H9 (cell line): ENCODE results near the gene FARP1. TPM values are rescaled to one million over a fixed set of nuclear protein-coding genes. Genes with fewer than 3 reads are reported as not detected.
A peak's percentile ranks its signal among the peaks of the same experiment; 100 is the strongest.

Source experiments
- DNase-seq: peaks from one replicate; pipeline ENCODE4 v3.0.0-alpha.2; 2017
- H2AFZ ChIP-seq: one replicate; pipeline ENCODE4 v1.6.1; 2013; ENCODE audit warnings: mild to moderate bottlenecking, low read length, control low read depth, moderate library complexity
- H2AK5ac ChIP-seq: 2 replicates; pipeline ENCODE4 v1.6.1; 2013; ENCODE audit warnings: low read length, control low read depth, mixed read lengths; ENCODE audit not compliant: insufficient read length
- H2BK120ac ChIP-seq: one replicate; pipeline ENCODE4 v1.6.1; 2013; ENCODE audit warnings: low read depth, mild to moderate bottlenecking, low read length, control low read depth, inconsistent platforms; ENCODE audit not compliant: poor library complexity, severe bottlenecking
- H2BK12ac ChIP-seq: 2 replicates; pipeline ENCODE4 v1.6.1; 2013; ENCODE audit warnings: low read length, control low read depth, mixed read lengths, low read depth; ENCODE audit not compliant: insufficient read length
- H2BK15ac ChIP-seq: 2 replicates; pipeline ENCODE4 v1.6.1; 2013; ENCODE audit warnings: low read depth, low read length, control low read depth
- H2BK20ac ChIP-seq: one replicate; pipeline ENCODE4 v1.6.1; 2013; ENCODE audit warnings: low read depth, mild to moderate bottlenecking, low read length, control low read depth, inconsistent platforms; ENCODE audit not compliant: poor library complexity, severe bottlenecking
- H2BK5ac ChIP-seq: 2 replicates; pipeline ENCODE4 v1.6.1; 2013; ENCODE audit warnings: low read length, control low read depth, mixed read lengths; ENCODE audit not compliant: insufficient read length
- H3K14ac ChIP-seq: 2 replicates; pipeline ENCODE4 v1.6.1; 2013; ENCODE audit warnings: low read length, control low read depth; ENCODE audit not compliant: insufficient read depth
- H3K18ac ChIP-seq: 2 replicates; pipeline ENCODE4 v1.6.1; 2013; ENCODE audit warnings: low read depth, mild to moderate bottlenecking, mixed read lengths, low read length, control low read depth; ENCODE audit not compliant: insufficient read length
- H3K23ac ChIP-seq: 2 replicates; pipeline ENCODE4 v1.6.1; 2013; ENCODE audit warnings: low read length, control low read depth, mixed read lengths, low read depth; ENCODE audit not compliant: insufficient read length
- H3K23me2 ChIP-seq: 2 replicates; pipeline ENCODE4 v1.6.1; 2013; ENCODE audit warnings: low read depth, mild to moderate bottlenecking, mixed read lengths, low read length, control low read depth; ENCODE audit not compliant: insufficient read length, poor library complexity, severe bottlenecking
- H3K27ac ChIP-seq: 2 replicates; pipeline ENCODE4 v1.5.1; 2013; ENCODE audit warnings: low read length, control low read depth, mixed read lengths, low read depth; ENCODE audit not compliant: insufficient read length
- H3K27me3 ChIP-seq: 2 replicates; pipeline ENCODE4 v1.6.1; 2013; ENCODE audit warnings: low read length, control low read depth, inconsistent platforms; ENCODE audit not compliant: insufficient read depth
- H3K4ac ChIP-seq: 2 replicates; pipeline ENCODE4 v1.6.1; 2013; ENCODE audit warnings: low read depth, mild to moderate bottlenecking, control low read depth, inconsistent platforms, low read length, moderate library complexity
- H3K4me1 ChIP-seq: 2 replicates; pipeline ENCODE4 v1.6.1; 2013; ENCODE audit warnings: low read length, control low read depth, inconsistent platforms; ENCODE audit not compliant: insufficient read depth
- H3K4me2 ChIP-seq: 2 replicates; pipeline ENCODE4 v1.6.1; 2013; ENCODE audit warnings: low read length, control low read depth, mixed read lengths; ENCODE audit not compliant: insufficient read length, insufficient read depth
- H3K56ac ChIP-seq: 2 replicates; pipeline ENCODE4 v1.6.1; 2013; ENCODE audit warnings: low read depth, mild to moderate bottlenecking, mixed read lengths, low read length, control low read depth; ENCODE audit not compliant: insufficient read length
- H3K79me1 ChIP-seq: 2 replicates; pipeline ENCODE4 v1.6.1; 2013; ENCODE audit warnings: low read depth, mild to moderate bottlenecking, moderate library complexity, low read length, control low read depth, inconsistent platforms; ENCODE audit not compliant: insufficient read depth, poor library complexity, severe bottlenecking
- H3K79me2 ChIP-seq: 2 replicates; pipeline ENCODE4 v1.6.1; 2013; ENCODE audit warnings: low read length, control low read depth, inconsistent platforms; ENCODE audit not compliant: insufficient read depth
- H3K9ac ChIP-seq: 2 replicates; pipeline ENCODE4 v1.6.1; 2013; ENCODE audit warnings: low read length, control low read depth, mixed read lengths; ENCODE audit not compliant: insufficient read length; ENCODE audit errors: extremely low read depth
- H3K9me3 ChIP-seq: one replicate; pipeline ENCODE4 v1.6.1; 2013; ENCODE audit warnings: low read depth, low read length, inconsistent platforms; ENCODE audit not compliant: control insufficient read depth
- H3T11ph ChIP-seq: one replicate; pipeline ENCODE4 v1.6.1; 2013; ENCODE audit warnings: mild to moderate bottlenecking, low read length, control low read depth, inconsistent platforms
- H4K20me1 ChIP-seq: one replicate; pipeline ENCODE4 v1.6.1; 2013; ENCODE audit not compliant: control insufficient read depth, insufficient read length, insufficient read depth
- H4K5ac ChIP-seq: 2 replicates; pipeline ENCODE4 v1.6.1; 2013; ENCODE audit warnings: low read depth, mild to moderate bottlenecking, mixed read lengths, low read length, control low read depth; ENCODE audit not compliant: insufficient read length
- H4K8ac ChIP-seq: replicated peaks from 2 replicates; pipeline ENCODE4 v1.6.1; 2013; ENCODE audit warnings: low read length, control low read depth, mixed read lengths, low read depth; ENCODE audit not compliant: insufficient read length
- H4K91ac ChIP-seq: 2 replicates; pipeline ENCODE4 v1.6.1; 2013; ENCODE audit warnings: low read depth, mild to moderate bottlenecking, moderate library complexity, mixed read lengths, low read length, control low read depth; ENCODE audit not compliant: insufficient read length
- H3K27ac Mint-ChIP-seq, 3 experiments: 2 replicates in 2 of 3; 3 replicates in 1 of 3; pipeline ENCODE4 v1.8.0; 2020 to 2021; ENCODE audit warnings: mixed read lengths in 3 of 3, mild to moderate bottlenecking in 1 of 3, moderate library complexity in 1 of 3
- H3K27me3 Mint-ChIP-seq: 2 replicates; pipeline ENCODE4 v1.8.0; 2021; ENCODE audit warnings: low read depth, mild to moderate bottlenecking, moderate library complexity, mixed read lengths
- H3K36me3 Mint-ChIP-seq, 3 experiments: 2 replicates in 2 of 3; 3 replicates in 1 of 3; pipeline ENCODE4 v1.8.0; 2020 to 2021; ENCODE audit warnings: low read depth in 3 of 3, mixed read lengths in 3 of 3; ENCODE audit not compliant: insufficient read depth in 1 of 3
- H3K4me1 Mint-ChIP-seq, 2 experiments: 2 replicates each; pipeline ENCODE4 v1.8.0; 2020; ENCODE audit warnings: mixed read lengths in 2 of 2
- H3K4me3 Mint-ChIP-seq, 2 experiments: 2 replicates in 1 of 2; 3 replicates in 1 of 2; pipeline ENCODE4 v1.8.0; 2020 to 2021; ENCODE audit warnings: mild to moderate bottlenecking in 2 of 2, mixed read lengths in 2 of 2, moderate library complexity in 1 of 2
- H3K9me3 Mint-ChIP-seq, 2 experiments: 2 replicates in 1 of 2; 3 replicates in 1 of 2; pipeline ENCODE4 v1.8.0; 2020; ENCODE audit warnings: mild to moderate bottlenecking in 2 of 2, mixed read lengths in 2 of 2, moderate library complexity in 1 of 2
- CTCF ChIP-seq: fragments of 200-600 bp; sonication (generic); conservative IDR thresholded peaks from 3 replicates; pipeline ENCODE4 v1.8.0; 2021; ENCODE audit warnings: antibody characterized with exemption, mild to moderate bottlenecking
- WGBS: extraction: QIAGEN DNeasy Blood & Tissue Kit; methylation state at CpG from one replicate; pipeline ENCODE4 v1.1.7; 2013; ENCODE audit warnings: missing lambda C conversion rate, low lambda C conversion rate, mixed read lengths; ENCODE audit not compliant: insufficient read length; ENCODE audit errors: extremely low coverage; 5-methylcytosine and 5-hydroxymethylcytosine counted together
- total RNA-seq: library from RNA; stranded (reverse); gene quantifications from 2 replicates; pipeline ENCODE4 v1.2.1, GENCODE V29; 2021

The FARP1 gene
- total RNA-seq, 1 experiment from 2014 or later: 95.9 TPM

GRCh38 chr13:98150832-98151479 lies 8.1 kb downstream of the FARP1 start:
- no peak overlapping the region for H3K56ac ChIP-seq
- no peak for TF ChIP-seq CTCF
- H3K14ac ChIP-seq: no peak overlapping the region
- Mint-ChIP-seq H3K9me3 (no peaks in the 10 kb centered on the region), H3K4me3 (no peak overlapping the region), H3K4me1 (peaks cover 15 to 22% of the 10 kb centered on the region in 2 experiments), H3K27ac (peak overlapping the region in 2 of 3 experiments; percentile 31 to 68; a peak in 1 of 7 replicates), H3K27me3 (no peaks in the 10 kb centered on the region), H3K36me3 (peaks cover 7 to 20% (median 10%) of the 10 kb centered on the region in 3 experiments; a peak in 6 of 7 replicates)
- no peak overlapping the region for H3K9ac ChIP-seq
- H3T11ph ChIP-seq: no peak overlapping the region
- no peak overlapping the region for H2AK5ac ChIP-seq
- no peak overlapping the region for H2BK120ac ChIP-seq
- H3K4ac ChIP-seq: no peak overlapping the region
- H3K27ac ChIP-seq: no peak overlapping the region
- no peak overlapping the region for H2BK20ac ChIP-seq
- H4K5ac ChIP-seq: no peak overlapping the region
- H4K20me1 ChIP-seq: no peaks in the 10 kb centered on the region
- peaks cover 9% of the 10 kb centered on the region; the same call in 1 of the 2 replicates for H3K79me2 ChIP-seq
- H3K9me3 ChIP-seq: no peaks in the 10 kb centered on the region
- WGBS: no CpG with 5 or more reads among the region's 8 CpGs
- H3K79me1 ChIP-seq: no peaks in the 10 kb centered on the region
- no peak overlapping the region for H2BK12ac ChIP-seq
- H3K23me2 ChIP-seq: no peaks in the 10 kb centered on the region
- no peak overlapping the region for H3K23ac ChIP-seq
- no peak overlapping the region for H3K4me2 ChIP-seq
- no peaks in the 10 kb centered on the region for H3K4me1 ChIP-seq
- no peak overlapping the region for H2BK5ac ChIP-seq
- H3K27me3 ChIP-seq: no peaks in the 10 kb centered on the region
- no peak for DNase-seq
- H2BK15ac ChIP-seq: no peak overlapping the region
- no peak overlapping the region for H4K8ac ChIP-seq
- no peak overlapping the region for H4K91ac ChIP-seq
- no peak overlapping the region for H2AFZ ChIP-seq
- H3K18ac ChIP-seq: no peak overlapping the region
